ENCODE measurements around the gene P4HA2.
A peak's percentile ranks its signal among the peaks of the same experiment; 100 is the strongest.

- peak; percentile 27 to 44 (median 28) for TF ChIP-seq CTCF (IDR thresholded peaks at IDR 0.05)
- no peak for TF ChIP-seq POLR2A (IDR thresholded peaks at IDR 0.05; ENCODE audit: low read depth)
- no peak for TF ChIP-seq EP300 (IDR thresholded peaks at IDR 0.05)
- peak; percentile 64 to 76 for TF ChIP-seq POLR2AphosphoS5 (IDR thresholded peaks at IDR 0.05)
Measured at GRCh38 chr5:132221781-132222648, 5.6 kb downstream of the P4HA2 start.
